HFFc6 (cell line): ENCODE measurements around the gene GRIP1. TPM values are rescaled to one million over a fixed set of nuclear protein-coding genes. Genes with fewer than 3 reads are reported as not detected.

Experiments
- DNase-seq: peaks from one replicate; pipeline ENCODE4 v3.0.0-alpha.2; 2018
- H3K27ac Mint-ChIP-seq: 2 replicates; pipeline ENCODE4 v1.8.0; 2020; ENCODE audit warnings: mild to moderate bottlenecking, mixed read lengths
- H3K27me3 Mint-ChIP-seq: 2 replicates; pipeline ENCODE4 v1.8.0; 2021; ENCODE audit warnings: mild to moderate bottlenecking, moderate library complexity, mixed read lengths; ENCODE audit not compliant: insufficient read depth
- H3K36me3 Mint-ChIP-seq: 2 replicates; pipeline ENCODE4 v1.8.0; 2021; ENCODE audit warnings: low read depth, mixed read lengths
- H3K4me1 Mint-ChIP-seq: 2 replicates; pipeline ENCODE4 v1.8.0; 2020; ENCODE audit warnings: low read depth, mixed read lengths
- H3K4me3 Mint-ChIP-seq: 2 replicates; pipeline ENCODE4 v1.8.0; 2020; ENCODE audit warnings: mild to moderate bottlenecking, moderate library complexity, mixed read lengths
- H3K9me3 Mint-ChIP-seq: 2 replicates; pipeline ENCODE4 v1.8.0; 2020; ENCODE audit warnings: mild to moderate bottlenecking, mixed read lengths
- total RNA-seq, 6 experiments: library from RNA; stranded (reverse); fragmentation: NEBNext Ultra II Directional; extraction: Animal tissue kit (Norgen Biotek cat#: 25700); gene quantifications; 2 replicates in 1 of 6; 3 replicates in 5 of 6; pipeline ENCODE4 v1.2.3, GENCODE V29; 2021
- TF ChIP-seq, protein P1 (sequence below): fragments of 200-600 bp; sonication (generic); IDR thresholded peaks from 2 replicates; pipeline ENCODE4 v1.5.0; 2021; ENCODE audit warnings: antibody characterized with exemption, mild to moderate bottlenecking

GRIP1 gene
- total RNA-seq, 6 experiments from 2014 or later, result 0.31 to 0.60 TPM; not detected in 4

DNA sequence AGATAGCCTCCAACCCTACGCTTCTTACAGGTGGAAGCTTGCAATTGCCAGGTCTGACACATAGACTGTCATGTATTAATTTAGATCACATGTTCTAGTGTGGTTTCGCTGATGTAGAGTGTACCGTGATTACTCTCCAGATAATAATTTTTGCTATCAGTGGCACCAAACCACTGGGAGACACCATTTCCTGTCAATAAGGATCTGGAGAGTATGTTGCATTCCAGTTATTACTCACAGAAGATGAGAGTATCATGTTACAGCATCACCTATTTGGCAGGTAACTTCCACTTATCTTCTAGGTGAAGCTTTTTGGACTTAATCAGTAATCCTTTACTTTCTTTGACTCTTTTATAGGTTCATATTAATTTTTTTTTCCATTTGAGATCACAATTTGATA is 229.3 kb downstream of the GRIP1 start:
- H3K4me1 Mint-ChIP-seq, result no peaks in the 10 kb centered on the region
- H3K4me3 Mint-ChIP-seq, result no peak overlapping the region
- TF ChIP-seq, protein P1, sequence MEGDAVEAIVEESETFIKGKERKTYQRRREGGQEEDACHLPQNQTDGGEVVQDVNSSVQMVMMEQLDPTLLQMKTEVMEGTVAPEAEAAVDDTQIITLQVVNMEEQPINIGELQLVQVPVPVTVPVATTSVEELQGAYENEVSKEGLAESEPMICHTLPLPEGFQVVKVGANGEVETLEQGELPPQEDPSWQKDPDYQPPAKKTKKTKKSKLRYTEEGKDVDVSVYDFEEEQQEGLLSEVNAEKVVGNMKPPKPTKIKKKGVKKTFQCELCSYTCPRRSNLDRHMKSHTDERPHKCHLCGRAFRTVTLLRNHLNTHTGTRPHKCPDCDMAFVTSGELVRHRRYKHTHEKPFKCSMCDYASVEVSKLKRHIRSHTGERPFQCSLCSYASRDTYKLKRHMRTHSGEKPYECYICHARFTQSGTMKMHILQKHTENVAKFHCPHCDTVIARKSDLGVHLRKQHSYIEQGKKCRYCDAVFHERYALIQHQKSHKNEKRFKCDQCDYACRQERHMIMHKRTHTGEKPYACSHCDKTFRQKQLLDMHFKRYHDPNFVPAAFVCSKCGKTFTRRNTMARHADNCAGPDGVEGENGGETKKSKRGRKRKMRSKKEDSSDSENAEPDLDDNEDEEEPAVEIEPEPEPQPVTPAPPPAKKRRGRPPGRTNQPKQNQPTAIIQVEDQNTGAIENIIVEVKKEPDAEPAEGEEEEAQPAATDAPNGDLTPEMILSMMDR, result no peak
- no peak overlapping the region for H3K27ac Mint-ChIP-seq
- H3K36me3 Mint-ChIP-seq, result no peaks in the 10 kb centered on the region
- H3K9me3 Mint-ChIP-seq, result no peaks in the 10 kb centered on the region
- no peaks in the 10 kb centered on the region for H3K27me3 Mint-ChIP-seq
- no peak for DNase-seq

DNA sequence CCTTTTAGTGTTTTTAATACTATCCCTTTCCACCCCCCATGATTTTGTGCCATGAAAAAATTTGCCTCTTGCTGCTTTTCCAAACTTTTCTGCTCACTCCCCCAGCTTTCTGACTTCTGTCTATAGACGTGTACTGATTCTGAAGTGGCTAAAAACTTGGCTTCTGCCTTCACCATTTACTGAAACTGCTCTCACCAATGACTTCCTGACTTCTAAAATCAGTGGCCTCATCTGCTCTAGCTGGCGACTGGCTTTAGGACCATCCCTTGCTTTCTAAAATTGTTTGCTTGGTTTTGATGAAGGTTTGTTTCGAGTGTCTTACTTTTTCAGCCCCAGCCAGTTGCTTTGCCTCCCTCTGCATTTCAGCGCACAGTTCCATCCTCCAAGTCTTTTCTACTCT is 231.2 kb downstream of the GRIP1 start:
- Mint-ChIP-seq H3K4me1 (no peaks in the 10 kb centered on the region), H3K9me3 (no peaks in the 10 kb centered on the region), H3K4me3 (no peak overlapping the region), H3K27ac (no peak overlapping the region), H3K36me3 (no peaks in the 10 kb centered on the region), H3K27me3 (no peaks in the 10 kb centered on the region)
- no peak for DNase-seq
- TF ChIP-seq, protein P1, result no peak

DNA sequence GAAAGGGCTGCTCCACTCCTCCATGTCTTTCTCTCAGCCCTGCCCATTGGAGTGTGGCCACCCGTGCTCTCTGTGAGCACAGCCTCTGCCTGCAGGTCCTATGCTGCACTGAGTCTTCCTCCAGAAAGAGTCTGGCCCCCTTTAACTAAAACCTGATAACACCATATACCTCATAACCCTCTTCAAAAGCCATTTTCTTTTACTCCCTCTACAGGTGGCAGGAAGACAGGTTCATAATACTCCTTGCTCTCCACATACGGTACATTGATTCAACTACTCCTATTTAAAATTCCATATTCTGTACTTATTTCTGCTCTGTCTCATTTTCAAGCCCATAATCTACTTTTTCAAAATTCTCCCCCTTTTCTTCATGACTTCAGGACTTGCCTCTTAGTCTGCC is 232.6 kb downstream of the GRIP1 start:
- Mint-ChIP-seq H3K27me3 (no peaks in the 10 kb centered on the region), H3K4me3 (no peak overlapping the region), H3K36me3 (no peaks in the 10 kb centered on the region), H3K9me3 (no peaks in the 10 kb centered on the region), H3K27ac (no peak overlapping the region), H3K4me1 (no peaks in the 10 kb centered on the region)
- DNase-seq, result no peak
- TF ChIP-seq, protein P1, result no peak

DNA sequence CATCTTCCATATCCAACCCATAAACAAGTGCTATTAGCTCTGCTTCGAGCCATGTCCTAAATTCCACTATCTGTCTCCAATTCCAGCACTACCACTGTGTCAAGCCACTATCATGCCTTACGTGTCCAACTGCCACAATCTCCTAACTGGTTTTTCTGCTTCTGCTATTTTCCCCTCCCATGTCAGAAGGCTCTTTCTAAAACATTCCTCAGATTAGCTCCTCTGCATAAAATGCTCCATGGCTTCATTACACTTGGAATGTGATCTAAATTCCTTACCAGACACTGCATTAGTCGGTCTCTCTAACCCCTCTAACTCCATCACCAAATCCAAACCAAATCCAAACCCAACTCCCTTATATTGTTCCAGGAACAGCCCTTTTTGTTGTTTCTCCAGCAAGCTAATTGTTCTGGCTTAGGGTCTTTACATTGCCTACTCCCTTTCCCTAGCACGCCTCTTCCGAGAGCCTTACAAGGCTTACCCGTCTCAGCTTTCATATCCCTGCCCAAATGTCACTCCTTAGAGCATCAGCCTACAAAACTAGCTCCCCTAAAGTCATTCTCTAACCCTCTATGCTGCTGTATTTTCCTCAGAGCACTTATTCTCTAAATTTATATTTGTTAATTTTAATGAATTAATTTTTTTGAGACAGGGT is 236.8 kb downstream of the GRIP1 start:
- H3K27me3 Mint-ChIP-seq, result no peaks in the 10 kb centered on the region
- H3K4me1 Mint-ChIP-seq, result no peaks in the 10 kb centered on the region; the same call in 1 of the 2 replicates
- H3K4me3 Mint-ChIP-seq, result no peak overlapping the region
- no peaks in the 10 kb centered on the region for H3K36me3 Mint-ChIP-seq
- H3K9me3 Mint-ChIP-seq, result no peaks in the 10 kb centered on the region
- DNase-seq, result no peak
- TF ChIP-seq, protein P1, result no peak
- no peak overlapping the region for H3K27ac Mint-ChIP-seq

DNA sequence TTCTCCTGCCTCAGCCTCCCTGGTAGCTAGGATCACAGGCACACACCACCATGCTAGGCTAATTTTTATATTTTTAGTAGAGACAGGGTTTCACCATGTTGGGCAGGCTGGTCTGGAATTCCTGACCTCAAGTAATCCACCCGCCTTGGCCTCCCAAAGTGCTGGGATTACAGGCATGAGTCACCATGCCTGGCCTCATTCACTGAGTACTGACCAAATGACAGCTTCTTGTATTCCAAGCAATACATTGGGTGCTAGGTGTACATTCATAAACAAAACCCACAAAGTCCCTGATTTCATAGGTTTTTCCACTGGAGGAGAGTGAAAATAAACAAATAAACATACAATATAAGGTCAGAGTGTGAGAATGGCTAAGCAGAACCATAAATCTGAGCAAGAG is 240.3 kb downstream of the GRIP1 start:
- peak; percentile 43 for DNase-seq
- TF ChIP-seq, protein P1, result no peak
- peaks cover 8% of the 10 kb centered on the region; the same call in 1 of the 2 replicates for H3K27me3 Mint-ChIP-seq
- no peak overlapping the region for H3K4me3 Mint-ChIP-seq
- H3K9me3 Mint-ChIP-seq, result no peaks in the 10 kb centered on the region
- no peaks in the 10 kb centered on the region; the same call in 1 of the 2 replicates for H3K4me1 Mint-ChIP-seq
- H3K36me3 Mint-ChIP-seq, result no peaks in the 10 kb centered on the region
- H3K27ac Mint-ChIP-seq, result no peak overlapping the region
